Spleen (tissue), 7 donors: ENCODE measurements around the gene SLC4A4.

Experiments
- POLR2AphosphoS5 ChIP-seq, 3 donors: sonication (generic); formaldehyde crosslinking; IDR thresholded peaks; one replicate each; pipeline ENCODE4 v1.5.1; 2017; ENCODE audit warnings: antibody characterized with exemption in 3 of 3
- TF ChIP-seq, protein P1 (sequence below), 11 experiments: fragments of 200-600 bp in 7 of 11; fragments of 450-650 bp in 4 of 11; sonication (generic) in 4 of 11; IDR thresholded peaks in 8 of 11; conservative IDR thresholded peaks in 3 of 11; 1 replicate in 7 of 11; 2 replicates in 4 of 11; pipeline versions ENCODE4 v1.4.0 to v1.8.0; 2016 to 2021; ENCODE audit warnings: antibody characterized with exemption in 11 of 11, inconsistent platforms in 4 of 11, mild to moderate bottlenecking in 1 of 11
- donor health status: DM: no; HTN: no; CAD: no; lungs with moderate emphysema.
- donor health status: DM: no; HTN: no; CAD: no.
- donor health status: DM: no; HTN: no; CAD: no.

- TF ChIP-seq POLR2AphosphoS5 (IDR thresholded peaks at IDR 0.05): no peak
- TF ChIP-seq, protein P1, sequence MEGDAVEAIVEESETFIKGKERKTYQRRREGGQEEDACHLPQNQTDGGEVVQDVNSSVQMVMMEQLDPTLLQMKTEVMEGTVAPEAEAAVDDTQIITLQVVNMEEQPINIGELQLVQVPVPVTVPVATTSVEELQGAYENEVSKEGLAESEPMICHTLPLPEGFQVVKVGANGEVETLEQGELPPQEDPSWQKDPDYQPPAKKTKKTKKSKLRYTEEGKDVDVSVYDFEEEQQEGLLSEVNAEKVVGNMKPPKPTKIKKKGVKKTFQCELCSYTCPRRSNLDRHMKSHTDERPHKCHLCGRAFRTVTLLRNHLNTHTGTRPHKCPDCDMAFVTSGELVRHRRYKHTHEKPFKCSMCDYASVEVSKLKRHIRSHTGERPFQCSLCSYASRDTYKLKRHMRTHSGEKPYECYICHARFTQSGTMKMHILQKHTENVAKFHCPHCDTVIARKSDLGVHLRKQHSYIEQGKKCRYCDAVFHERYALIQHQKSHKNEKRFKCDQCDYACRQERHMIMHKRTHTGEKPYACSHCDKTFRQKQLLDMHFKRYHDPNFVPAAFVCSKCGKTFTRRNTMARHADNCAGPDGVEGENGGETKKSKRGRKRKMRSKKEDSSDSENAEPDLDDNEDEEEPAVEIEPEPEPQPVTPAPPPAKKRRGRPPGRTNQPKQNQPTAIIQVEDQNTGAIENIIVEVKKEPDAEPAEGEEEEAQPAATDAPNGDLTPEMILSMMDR (IDR thresholded peaks at IDR 0.05 in 8 of 11, conservative IDR thresholded peaks at IDR 0.05 in 3 of 11): no peak
Measured at GRCh38 chr4:71445811-71446210, 107.0 kb downstream of the SLC4A4 start.
